GM12864 (cell line): ENCODE measurements around the gene MAMDC4.

Experiments used
- DNase-seq: peaks from one replicate; pipeline ENCODE4 v3.0.0-alpha.2; 2011; ENCODE audit warnings: low read depth
- H3K4me3 ChIP-seq: 2 replicates; pipeline ENCODE4 v1.5.1; 2011; ENCODE audit warnings: mild to moderate bottlenecking, low read depth, low read length, control low read depth
- CTCF ChIP-seq: IDR thresholded peaks from 2 replicates; pipeline ENCODE4 v1.5.1; 2011; ENCODE audit warnings: low read depth, mild to moderate bottlenecking, moderate library complexity, low read length, control low read depth, inconsistent platforms; ENCODE audit errors: missing control alignments

Gene MAMDC4

GRCh38 chr9:136906266-136906665 lies 54.1 kb downstream of the MAMDC4 start:
- H3K4me3 ChIP-seq = no peak overlapping the region
- no peak for DNase-seq
- no peak for TF ChIP-seq CTCF

DNA sequence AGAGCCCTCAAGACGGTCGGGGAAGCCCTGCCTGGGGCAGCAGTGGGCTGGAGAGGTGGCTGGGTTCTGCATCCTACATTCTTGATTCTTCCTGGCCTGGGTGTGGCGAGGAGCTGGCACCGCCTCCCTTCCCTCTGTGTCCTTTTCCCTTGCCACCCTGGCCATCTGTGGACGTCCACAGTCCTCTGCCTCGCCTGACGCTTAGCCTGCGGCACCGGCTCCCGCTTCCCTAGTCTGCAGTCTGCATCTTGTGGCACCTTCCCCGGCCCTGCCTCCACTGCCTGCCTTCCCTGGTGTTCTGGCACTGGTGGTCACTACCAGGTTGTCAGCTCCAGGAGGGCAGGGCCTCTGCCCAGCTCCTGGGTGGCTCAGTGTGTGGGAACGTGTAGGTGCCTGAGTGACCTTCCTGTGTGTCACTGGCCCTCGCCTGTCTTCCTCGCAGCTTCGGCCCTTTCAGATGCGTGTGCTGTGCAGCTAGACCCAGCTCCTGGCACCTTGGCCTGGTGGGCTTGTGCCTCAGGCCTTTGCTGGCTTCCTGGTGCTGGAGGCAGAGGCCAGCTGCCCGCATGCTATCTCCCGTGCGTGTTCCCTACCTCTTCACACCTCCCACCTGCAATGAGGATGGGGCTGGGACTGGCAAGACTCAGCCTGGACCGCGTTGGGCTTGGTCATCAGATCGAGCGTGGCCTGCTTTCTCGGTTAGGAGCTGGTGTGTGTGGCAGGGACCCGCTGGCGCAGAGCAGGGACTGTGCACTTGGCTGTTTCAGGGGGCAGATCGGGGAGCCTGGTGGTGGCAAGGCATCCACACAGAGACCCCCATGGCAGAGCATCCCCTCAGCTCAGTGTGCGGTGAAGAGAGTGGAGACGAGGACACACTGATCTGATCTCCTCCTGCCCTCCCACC lies 55.1 kb downstream of the MAMDC4 start:
- TF ChIP-seq CTCF = no peak
- H3K4me3 ChIP-seq = no peak overlapping the region
- DNase-seq = no peak
